WTC11 (cell line): ENCODE data around the gene P2RX4. TPM values are rescaled to one million over a fixed set of nuclear protein-coding genes. Genes with fewer than 3 reads are reported as not detected.

ENCODE experiments used
- ATAC-seq: fragments of 200-7000 bp; cut with Tn5 transposase; 2 replicates; pipeline ENCODE4 v1.10.0; 2021; ENCODE audit warnings: mild to moderate bottlenecking, moderate library complexity
- CTCF ChIA-PET: fragments of 300-600 bp; sonication (Branson Sonifier 250); formaldehyde crosslinking; loops from one replicate; lab custom pipeline; 2021; ENCODE audit warnings: antibody characterized with exemption; lab: Charles Lee
- POLR2A ChIA-PET: fragments of 350-600 bp; sonication (Branson Sonifier 250); formaldehyde crosslinking; loops from one replicate; lab custom pipeline; 2021; ENCODE audit warnings: antibody characterized with exemption; lab: Charles Lee
- DNase-seq: peaks from one replicate; pipeline ENCODE4 v3.0.0; 2021; ENCODE audit warnings: low spot score
- H3K27ac Mint-ChIP-seq: 2 replicates; pipeline ENCODE4 v1.8.0; 2021; ENCODE audit warnings: mixed read lengths
- H3K27me3 Mint-ChIP-seq: 2 replicates; pipeline ENCODE4 v1.8.0; 2021; ENCODE audit warnings: low read depth, mild to moderate bottlenecking, moderate library complexity, mixed read lengths
- H3K36me3 Mint-ChIP-seq: 2 replicates; pipeline ENCODE4 v1.8.0; 2021; ENCODE audit warnings: mixed read lengths
- H3K4me1 Mint-ChIP-seq: 2 replicates; pipeline ENCODE4 v1.8.0; 2022; ENCODE audit warnings: mixed read lengths
- H3K4me3 Mint-ChIP-seq: 2 replicates; pipeline ENCODE4 v1.8.0; 2021; ENCODE audit warnings: mild to moderate bottlenecking, moderate library complexity, mixed read lengths
- H3K9me3 Mint-ChIP-seq: 2 replicates; pipeline ENCODE4 v1.8.0; 2021; ENCODE audit warnings: mixed read lengths
- CBFB ChIP-seq: sonication (generic); formaldehyde crosslinking; IDR thresholded peaks from 2 replicates; pipeline ENCODE4 v1.8.1; 2022; ENCODE audit warnings: mild to moderate bottlenecking, low read depth, missing genetic modification reagents
- CREB1 ChIP-seq: sonication (generic); formaldehyde crosslinking; IDR thresholded peaks from 2 replicates; pipeline ENCODE4 v1.8.0; 2023; ENCODE audit warnings: mild to moderate bottlenecking, missing genetic modification reagents
- CREM ChIP-seq: sonication (generic); formaldehyde crosslinking; IDR thresholded peaks from 2 replicates; pipeline ENCODE4 v1.8.1; 2022; ENCODE audit warnings: mild to moderate bottlenecking, missing genetic modification reagents, moderate library complexity
- EMX1 ChIP-seq: fragments of 250-450 bp; sonication (Bioruptor Pico); IDR thresholded peaks from 2 replicates; pipeline ENCODE4 v1.8.0; 2021; ENCODE audit warnings: mild to moderate bottlenecking
- ESRRA ChIP-seq: sonication (generic); formaldehyde crosslinking; IDR thresholded peaks from 2 replicates; pipeline ENCODE4 v1.8.1; 2022; ENCODE audit warnings: mild to moderate bottlenecking, missing genetic modification reagents, borderline replicate concordance
- FOXJ3 ChIP-seq: sonication (generic); formaldehyde crosslinking; IDR thresholded peaks from 2 replicates; pipeline ENCODE4 v1.9.0; 2021; ENCODE audit warnings: missing genetic modification reagents, mild to moderate bottlenecking, borderline replicate concordance
- FOXK1 ChIP-seq: sonication (generic); formaldehyde crosslinking; IDR thresholded peaks from 2 replicates; pipeline ENCODE4 v1.8.0; 2022; ENCODE audit warnings: mild to moderate bottlenecking, moderate library complexity, missing genetic modification reagents
- MYBL2 ChIP-seq: sonication (generic); formaldehyde crosslinking; IDR thresholded peaks from 2 replicates; pipeline ENCODE4 v1.8.1; 2023; ENCODE audit warnings: mild to moderate bottlenecking, moderate library complexity, missing genetic modification reagents
- NFATC4 ChIP-seq: fragments of 250-450 bp; sonication (Bioruptor Pico); IDR thresholded peaks from 2 replicates; pipeline ENCODE4 v1.9.0; 2021; ENCODE audit warnings: mild to moderate bottlenecking
- OVOL2 ChIP-seq: fragments of 250-450 bp; sonication (Bioruptor Pico); IDR thresholded peaks from 2 replicates; pipeline ENCODE4 v1.9.0; 2021; ENCODE audit warnings: mild to moderate bottlenecking, borderline replicate concordance
- RELA ChIP-seq: sonication (generic); formaldehyde crosslinking; IDR thresholded peaks from 2 replicates; pipeline ENCODE4 v1.8.1; 2022; ENCODE audit warnings: missing genetic modification reagents, mild to moderate bottlenecking, borderline replicate concordance
- RORB ChIP-seq: fragments of 250-450 bp; sonication (Bioruptor Pico); IDR thresholded peaks from 2 replicates; pipeline ENCODE4 v1.9.0; 2021; ENCODE audit warnings: mild to moderate bottlenecking
- SOX15 ChIP-seq: fragments of 250-450 bp; sonication (Bioruptor Pico); IDR thresholded peaks from 2 replicates; pipeline ENCODE4 v1.9.0; 2021; ENCODE audit warnings: mild to moderate bottlenecking
- SP1 ChIP-seq: sonication (generic); formaldehyde crosslinking; conservative IDR thresholded peaks from 2 replicates; pipeline ENCODE4 v1.8.1; 2022; ENCODE audit warnings: missing genetic modification reagents
- TEAD1 ChIP-seq: sonication (generic); formaldehyde crosslinking; IDR thresholded peaks from 2 replicates; pipeline ENCODE4 v1.8.0; 2022; ENCODE audit warnings: mild to moderate bottlenecking, missing genetic modification reagents
- ZBTB21 ChIP-seq: sonication (generic); formaldehyde crosslinking; IDR thresholded peaks from 2 replicates; pipeline ENCODE4 v1.8.1; 2023; ENCODE audit warnings: mild to moderate bottlenecking, missing genetic modification reagents, borderline replicate concordance
- ZNF317 ChIP-seq: sonication (generic); formaldehyde crosslinking; IDR thresholded peaks from 2 replicates; pipeline ENCODE4 v1.8.1; 2023; ENCODE audit warnings: low read depth, mild to moderate bottlenecking, moderate library complexity, missing genetic modification reagents, borderline replicate concordance
- ZNF416 ChIP-seq: fragments of 250-450 bp; sonication (Bioruptor Pico); IDR thresholded peaks from 2 replicates; pipeline ENCODE4 v1.9.0; 2021; ENCODE audit warnings: mild to moderate bottlenecking, inconsistent platforms
- ZNF423 ChIP-seq: fragments of 250-450 bp; sonication (Bioruptor Pico); IDR thresholded peaks from 2 replicates; pipeline ENCODE4 v2.1.2; 2022; ENCODE audit warnings: mild to moderate bottlenecking, moderate library complexity
- total RNA-seq: library from RNA; stranded (reverse); gene quantifications from 3 replicates; pipeline ENCODE4 v1.2.3, GENCODE V29; 2021
- TF ChIP-seq, protein P1 (sequence below): sonication (generic); formaldehyde crosslinking; IDR thresholded peaks from 2 replicates; pipeline ENCODE4 v1.8.1; 2023; ENCODE audit warnings: mild to moderate bottlenecking, missing genetic modification reagents, moderate library complexity
- TF ChIP-seq, protein P2 (sequence below): fragments of 250-450 bp; sonication (Bioruptor Pico); IDR thresholded peaks from 2 replicates; pipeline ENCODE4 v1.9.0; 2021; ENCODE audit warnings: mild to moderate bottlenecking, borderline replicate concordance
- TF ChIP-seq, protein P3 (sequence below): sonication (generic); formaldehyde crosslinking; IDR thresholded peaks from 2 replicates; pipeline ENCODE4 v1.8.1; 2022; ENCODE audit warnings: mild to moderate bottlenecking, missing genetic modification reagents, moderate library complexity, borderline replicate concordance

The P2RX4 gene
- total RNA-seq, 1 experiment from 2014 or later = 13.9 TPM

GRCh38 chr12:121232163-121232562 lies 22.2 kb downstream of the P2RX4 start:
- Mint-ChIP-seq H3K27ac (no peak overlapping the region), H3K27me3 (no peaks in the 10 kb centered on the region), H3K4me1 (peaks cover 2% of the 10 kb centered on the region; the same call in 1 of the 2 replicates), H3K4me3 (no peak overlapping the region), H3K9me3 (no peaks in the 10 kb centered on the region), H3K36me3 (peaks cover 5% of the 10 kb centered on the region; the same call in 1 of the 2 replicates)
- ChIA-PET CTCF (no interaction called here), POLR2A (no interaction called here)
- TF ChIP-seq FOXJ3 (no peak), MYBL2 (CRISPR knock-in tag) (no peak), CBFB (CRISPR knock-in tag) (no peak), FOXK1 (CRISPR knock-in tag) (no peak), ZNF317 (CRISPR knock-in tag) (no peak), CREB1 (CRISPR knock-in tag) (no peak), SP1 (CRISPR knock-in tag) (no peak), ESRRA (CRISPR knock-in tag) (no peak)
- ATAC-seq (no peak), DNase-seq (no peak)

DNA sequence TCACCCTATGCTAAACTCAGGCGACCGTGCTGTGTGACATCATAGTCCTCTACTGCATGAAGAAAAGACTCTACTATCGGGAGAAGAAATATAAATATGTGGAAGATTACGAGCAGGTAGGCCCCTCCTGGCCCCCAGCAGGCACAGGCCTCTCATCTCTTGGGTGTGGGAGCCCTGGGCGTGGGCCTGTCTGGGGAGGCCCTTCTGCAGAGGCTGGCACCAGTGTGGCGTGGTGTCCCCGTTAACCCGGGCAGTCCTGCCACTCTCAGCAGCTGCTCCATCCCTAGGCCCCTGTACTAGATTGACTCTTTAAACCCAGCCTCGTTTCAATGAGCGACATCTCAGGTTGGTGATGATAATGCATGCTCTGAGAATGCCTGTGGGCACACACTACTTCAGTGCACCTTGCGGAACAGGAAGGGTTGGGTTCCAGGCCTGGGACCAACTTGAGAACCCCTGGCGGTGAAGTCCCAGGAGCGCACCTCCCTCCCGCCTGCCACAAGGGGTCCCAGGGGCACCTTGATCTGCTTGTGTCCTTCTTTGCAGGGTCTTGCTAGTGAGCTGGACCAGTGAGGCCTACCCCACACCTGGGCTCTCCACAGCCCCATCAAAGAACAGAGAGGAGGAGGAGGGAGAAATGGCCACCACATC lies 23.2 kb downstream of the P2RX4 start:
- Mint-ChIP-seq H3K9me3 (no peaks in the 10 kb centered on the region), H3K4me1 (peaks cover 9% of the 10 kb centered on the region), H3K4me3 (no peak overlapping the region), H3K27me3 (no peaks in the 10 kb centered on the region), H3K36me3 (peaks cover 5% of the 10 kb centered on the region; the same call in 1 of the 2 replicates), H3K27ac (peak overlapping the region; percentile 49; the same call in 1 of the 2 replicates)
- peak; percentile 47 for ATAC-seq
- ChIA-PET POLR2A (no interaction called here), CTCF (interaction anchor here (0.5 to 1.0 kb wide), 5 partner anchors 9 to 347 kb away, joined by 3 to 5 read pairs (median 4); partner anchors contain the start of gene CAMKK2)
- no peak for DNase-seq
- TF ChIP-seq, protein P1, sequence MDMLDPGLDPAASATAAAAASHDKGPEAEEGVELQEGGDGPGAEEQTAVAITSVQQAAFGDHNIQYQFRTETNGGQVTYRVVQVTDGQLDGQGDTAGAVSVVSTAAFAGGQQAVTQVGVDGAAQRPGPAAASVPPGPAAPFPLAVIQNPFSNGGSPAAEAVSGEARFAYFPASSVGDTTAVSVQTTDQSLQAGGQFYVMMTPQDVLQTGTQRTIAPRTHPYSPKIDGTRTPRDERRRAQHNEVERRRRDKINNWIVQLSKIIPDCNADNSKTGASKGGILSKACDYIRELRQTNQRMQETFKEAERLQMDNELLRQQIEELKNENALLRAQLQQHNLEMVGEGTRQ (CRISPR knock-in tag) = no peak
- TF ChIP-seq RELA (CRISPR knock-in tag) (no peak), NFATC4 (CRISPR knock-in tag) (no peak), ZNF416 (CRISPR knock-in tag) (no peak), EMX1 (CRISPR knock-in tag) (no peak), CREM (no peak), ZBTB21 (CRISPR knock-in tag) (no peak), TEAD1 (CRISPR knock-in tag) (no peak), ZNF423 (CRISPR knock-in tag) (no peak), OVOL2 (no peak), RORB (no peak), SOX15 (CRISPR knock-in tag) (no peak)
- TF ChIP-seq, protein P2, sequence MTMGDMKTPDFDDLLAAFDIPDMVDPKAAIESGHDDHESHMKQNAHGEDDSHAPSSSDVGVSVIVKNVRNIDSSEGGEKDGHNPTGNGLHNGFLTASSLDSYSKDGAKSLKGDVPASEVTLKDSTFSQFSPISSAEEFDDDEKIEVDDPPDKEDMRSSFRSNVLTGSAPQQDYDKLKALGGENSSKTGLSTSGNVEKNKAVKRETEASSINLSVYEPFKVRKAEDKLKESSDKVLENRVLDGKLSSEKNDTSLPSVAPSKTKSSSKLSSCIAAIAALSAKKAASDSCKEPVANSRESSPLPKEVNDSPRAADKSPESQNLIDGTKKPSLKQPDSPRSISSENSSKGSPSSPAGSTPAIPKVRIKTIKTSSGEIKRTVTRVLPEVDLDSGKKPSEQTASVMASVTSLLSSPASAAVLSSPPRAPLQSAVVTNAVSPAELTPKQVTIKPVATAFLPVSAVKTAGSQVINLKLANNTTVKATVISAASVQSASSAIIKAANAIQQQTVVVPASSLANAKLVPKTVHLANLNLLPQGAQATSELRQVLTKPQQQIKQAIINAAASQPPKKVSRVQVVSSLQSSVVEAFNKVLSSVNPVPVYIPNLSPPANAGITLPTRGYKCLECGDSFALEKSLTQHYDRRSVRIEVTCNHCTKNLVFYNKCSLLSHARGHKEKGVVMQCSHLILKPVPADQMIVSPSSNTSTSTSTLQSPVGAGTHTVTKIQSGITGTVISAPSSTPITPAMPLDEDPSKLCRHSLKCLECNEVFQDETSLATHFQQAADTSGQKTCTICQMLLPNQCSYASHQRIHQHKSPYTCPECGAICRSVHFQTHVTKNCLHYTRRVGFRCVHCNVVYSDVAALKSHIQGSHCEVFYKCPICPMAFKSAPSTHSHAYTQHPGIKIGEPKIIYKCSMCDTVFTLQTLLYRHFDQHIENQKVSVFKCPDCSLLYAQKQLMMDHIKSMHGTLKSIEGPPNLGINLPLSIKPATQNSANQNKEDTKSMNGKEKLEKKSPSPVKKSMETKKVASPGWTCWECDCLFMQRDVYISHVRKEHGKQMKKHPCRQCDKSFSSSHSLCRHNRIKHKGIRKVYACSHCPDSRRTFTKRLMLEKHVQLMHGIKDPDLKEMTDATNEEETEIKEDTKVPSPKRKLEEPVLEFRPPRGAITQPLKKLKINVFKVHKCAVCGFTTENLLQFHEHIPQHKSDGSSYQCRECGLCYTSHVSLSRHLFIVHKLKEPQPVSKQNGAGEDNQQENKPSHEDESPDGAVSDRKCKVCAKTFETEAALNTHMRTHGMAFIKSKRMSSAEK (CRISPR knock-in tag) = no peak
- TF ChIP-seq, protein P3, sequence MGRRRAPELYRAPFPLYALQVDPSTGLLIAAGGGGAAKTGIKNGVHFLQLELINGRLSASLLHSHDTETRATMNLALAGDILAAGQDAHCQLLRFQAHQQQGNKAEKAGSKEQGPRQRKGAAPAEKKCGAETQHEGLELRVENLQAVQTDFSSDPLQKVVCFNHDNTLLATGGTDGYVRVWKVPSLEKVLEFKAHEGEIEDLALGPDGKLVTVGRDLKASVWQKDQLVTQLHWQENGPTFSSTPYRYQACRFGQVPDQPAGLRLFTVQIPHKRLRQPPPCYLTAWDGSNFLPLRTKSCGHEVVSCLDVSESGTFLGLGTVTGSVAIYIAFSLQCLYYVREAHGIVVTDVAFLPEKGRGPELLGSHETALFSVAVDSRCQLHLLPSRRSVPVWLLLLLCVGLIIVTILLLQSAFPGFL = no peak
